ENCODE measurements around the gene ARHGAP40. TPM values are rescaled to one million over a fixed set of nuclear protein-coding genes. Genes with fewer than 3 reads are reported as not detected.

Gene ARHGAP40
- total and polyA plus RNA-seq, 2 of the 13 experiments (the other 11 are each of a cell fraction or from before 2014, with no cell fraction given) = 0.75 to 2.1 TPM

DNA sequence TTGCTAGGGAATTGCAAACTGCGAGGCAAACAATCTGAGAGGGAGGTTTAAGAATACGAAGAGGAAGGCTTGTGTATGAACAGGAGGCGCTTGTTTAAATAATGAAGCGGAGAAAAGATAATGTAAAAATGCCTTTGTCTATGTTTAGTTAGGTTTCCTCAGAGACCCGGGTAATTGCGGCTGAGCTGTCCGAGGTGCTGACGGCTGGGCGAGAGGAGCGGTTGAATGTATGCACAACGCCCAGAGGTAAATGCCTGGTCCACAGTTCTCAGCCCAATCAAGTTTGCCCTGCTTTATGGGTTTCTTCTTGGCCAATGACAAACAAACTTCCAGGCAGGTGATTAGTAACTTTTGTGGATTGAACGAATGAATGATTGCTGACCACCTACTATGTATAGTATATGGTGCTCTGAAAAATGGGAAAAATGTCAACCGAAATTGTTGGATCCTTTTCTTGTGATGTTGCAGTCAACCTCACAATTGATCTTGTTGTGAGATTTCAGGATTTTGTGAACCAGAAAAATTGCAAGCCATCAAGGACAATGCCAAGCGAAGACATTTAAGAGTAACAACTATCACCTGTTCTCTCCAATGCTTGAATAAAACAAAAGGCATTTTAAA lies 84.4 kb downstream of the ARHGAP40 start (continued):
- peak; percentile 99 for TF ChIP-seq ZBTB44 (CRISPR knock-in tag; IDR thresholded peaks at IDR 0.05)
- 0 out of 2 replicates have a peak, but pooled peaks have one; percentile 24 for TF ChIP-seq ELF1 (CRISPR knock-in tag; IDR thresholded peaks at IDR 0.05)
- TF ChIP-seq ZNF143 (CRISPR knock-in tag; IDR thresholded peaks at IDR 0.05) = no peak
- TF ChIP-seq SP4 (CRISPR knock-in tag; IDR thresholded peaks at IDR 0.05) = 0 out of 2 replicates have a peak, but pooled peaks have one; percentile 40
- TF ChIP-seq, protein P1, sequence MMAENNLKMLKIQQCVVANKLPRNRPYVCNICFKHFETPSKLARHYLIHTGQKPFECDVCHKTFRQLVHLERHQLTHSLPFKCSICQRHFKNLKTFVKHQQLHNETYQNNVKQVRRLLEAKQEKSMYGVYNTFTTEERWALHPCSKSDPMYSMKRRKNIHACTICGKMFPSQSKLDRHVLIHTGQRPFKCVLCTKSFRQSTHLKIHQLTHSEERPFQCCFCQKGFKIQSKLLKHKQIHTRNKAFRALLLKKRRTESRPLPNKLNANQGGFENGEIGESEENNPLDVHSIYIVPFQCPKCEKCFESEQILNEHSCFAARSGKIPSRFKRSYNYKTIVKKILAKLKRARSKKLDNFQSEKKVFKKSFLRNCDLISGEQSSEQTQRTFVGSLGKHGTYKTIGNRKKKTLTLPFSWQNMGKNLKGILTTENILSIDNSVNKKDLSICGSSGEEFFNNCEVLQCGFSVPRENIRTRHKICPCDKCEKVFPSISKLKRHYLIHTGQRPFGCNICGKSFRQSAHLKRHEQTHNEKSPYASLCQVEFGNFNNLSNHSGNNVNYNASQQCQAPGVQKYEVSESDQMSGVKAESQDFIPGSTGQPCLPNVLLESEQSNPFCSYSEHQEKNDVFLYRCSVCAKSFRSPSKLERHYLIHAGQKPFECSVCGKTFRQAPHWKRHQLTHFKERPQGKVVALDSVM (CRISPR knock-in tag; IDR thresholded peaks at IDR 0.05) = peak; percentile 11; the same call in 1 of the 2 replicates
- TF ChIP-seq EZH2 (conservative IDR thresholded peaks at IDR 0.05; ENCODE audit: low read depth, low read length) = no peak
- TF ChIP-seq ZNF18 (CRISPR knock-in tag; IDR thresholded peaks at IDR 0.05; ENCODE audit: insufficient replicate concordance) = peak; percentile 71
- TF ChIP-seq IRF9 (CRISPR knock-in tag; IDR thresholded peaks at IDR 0.05; ENCODE audit: borderline replicate concordance) = peak; percentile 84
- TF ChIP-seq ZNF747 (CRISPR knock-in tag; IDR thresholded peaks at IDR 0.05; ENCODE audit: borderline replicate concordance) = no peak
- TF ChIP-seq ZNF780A (CRISPR knock-in tag; IDR thresholded peaks at IDR 0.05) = peak; percentile 77; the same call in 1 of the 2 replicates
- TF ChIP-seq SMARCC2 (IDR thresholded peaks at IDR 0.05) = no peak
- TF ChIP-seq GTF3A (CRISPR knock-in tag; conservative IDR thresholded peaks at IDR 0.05) = no peak
- no peak for TF ChIP-seq USF2 (IDR thresholded peaks at IDR 0.05; ENCODE audit: low read depth, low read length)
- no peak for TF ChIP-seq USF2 (CRISPR knock-in tag; IDR thresholded peaks at IDR 0.05; ENCODE audit: borderline replicate concordance)
- peak; percentile 82; the same call in 1 of the 2 replicates for TF ChIP-seq ZNF615 (CRISPR knock-in tag; IDR thresholded peaks at IDR 0.05; ENCODE audit: borderline replicate concordance)
- peak; percentile 82; the same call in 1 of the 2 replicates for TF ChIP-seq PAX8 (CRISPR knock-in tag; IDR thresholded peaks at IDR 0.05; ENCODE audit: borderline replicate concordance)
- TF ChIP-seq STAG1 (CRISPR knock-in tag; IDR thresholded peaks at IDR 0.05) = peak; percentile 20; the same call in 1 of the 2 replicates
- peak; percentile 95; the same call in 1 of the 2 replicates for TF ChIP-seq ZNF468 (CRISPR knock-in tag; IDR thresholded peaks at IDR 0.05)
- TF ChIP-seq, protein P2, sequence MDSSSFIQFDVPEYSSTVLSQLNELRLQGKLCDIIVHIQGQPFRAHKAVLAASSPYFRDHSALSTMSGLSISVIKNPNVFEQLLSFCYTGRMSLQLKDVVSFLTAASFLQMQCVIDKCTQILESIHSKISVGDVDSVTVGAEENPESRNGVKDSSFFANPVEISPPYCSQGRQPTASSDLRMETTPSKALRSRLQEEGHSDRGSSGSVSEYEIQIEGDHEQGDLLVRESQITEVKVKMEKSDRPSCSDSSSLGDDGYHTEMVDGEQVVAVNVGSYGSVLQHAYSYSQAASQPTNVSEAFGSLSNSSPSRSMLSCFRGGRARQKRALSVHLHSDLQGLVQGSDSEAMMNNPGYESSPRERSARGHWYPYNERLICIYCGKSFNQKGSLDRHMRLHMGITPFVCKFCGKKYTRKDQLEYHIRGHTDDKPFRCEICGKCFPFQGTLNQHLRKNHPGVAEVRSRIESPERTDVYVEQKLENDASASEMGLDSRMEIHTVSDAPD (CRISPR knock-in tag; IDR thresholded peaks at IDR 0.05) = no peak
